Activated CD4-positive, alpha-beta T cell treated with anti-CD3 and anti-CD28 coated beads, Interleukin-10, Interleukin-2, amounts not matched to agents 100 ng/mL and 50 ng/mL, durations not matched to agents 16 hours and 8 hours (primary cell): ENCODE data around the gene HGD.
"Not testable (repeated sequence)": the region's sequence is repeated elsewhere in the genome, so short reads cannot be mapped to it uniquely, and the experiment has no call there.

ENCODE experiments used
- DNase-seq: peaks from one replicate; pipeline ENCODE4 v3.0.0-alpha.2; 2020

The HGD gene

GRCh38 chr3:120678331-120678947 is 3.6 kb downstream of the HGD start:
- DNase-seq: peak; percentile 3

DNA sequence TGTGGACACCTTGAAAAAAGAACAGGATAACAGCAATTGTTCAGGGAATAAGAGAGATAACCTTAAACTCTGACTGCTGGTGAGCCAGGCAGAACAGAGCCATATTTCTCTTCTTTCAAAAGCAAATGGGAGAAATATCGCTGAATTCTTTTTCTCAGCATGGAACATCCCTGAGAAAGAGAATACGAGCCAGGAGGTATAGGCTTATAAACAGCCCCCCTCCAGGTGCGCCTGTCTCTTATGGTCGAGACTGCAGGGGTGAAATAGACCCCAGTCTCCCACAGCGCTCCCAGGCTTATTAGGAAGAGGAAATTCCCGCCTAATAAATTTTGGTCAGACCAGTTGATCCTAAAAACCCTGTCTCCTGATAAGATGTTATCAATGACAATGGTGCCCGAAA is 4.8 kb downstream of the HGD start:
- not testable (repeated sequence) for DNase-seq

- DNase-seq: no peak
These were observed 8.9 kb downstream of the HGD start for GRCh38 chr3:120673116-120673515.

GRCh38 chr3:120670576-120670975 is 11.5 kb downstream of the HGD start:
- DNase-seq: no peak

DNA sequence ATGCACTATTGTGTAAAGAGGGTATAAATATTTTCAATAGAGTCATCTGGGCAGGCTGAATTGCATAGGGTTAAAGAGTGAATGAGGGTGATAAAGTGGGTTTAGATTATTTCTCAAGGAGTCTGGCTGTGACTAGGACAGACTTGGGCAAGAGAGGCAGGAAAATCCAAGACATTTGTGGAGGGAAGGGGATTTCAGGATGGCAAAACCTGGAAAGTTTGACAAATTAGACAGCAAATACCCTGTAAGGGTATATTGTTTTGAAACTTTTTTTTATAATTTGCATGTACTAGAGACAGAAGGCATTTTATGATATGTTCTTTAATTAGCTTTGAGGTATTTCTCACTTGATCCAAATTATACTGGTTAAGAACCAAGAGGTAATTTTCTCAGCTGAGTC is 17.1 kb downstream of the HGD start:
- no peak for DNase-seq

- DNase-seq: no peak
These were observed 20.1 kb downstream of the HGD start for GRCh38 chr3:120661945-120662344.

- DNase-seq: no peak
These were observed 20.7 kb downstream of the HGD start for GRCh38 chr3:120661106-120661905.

DNA sequence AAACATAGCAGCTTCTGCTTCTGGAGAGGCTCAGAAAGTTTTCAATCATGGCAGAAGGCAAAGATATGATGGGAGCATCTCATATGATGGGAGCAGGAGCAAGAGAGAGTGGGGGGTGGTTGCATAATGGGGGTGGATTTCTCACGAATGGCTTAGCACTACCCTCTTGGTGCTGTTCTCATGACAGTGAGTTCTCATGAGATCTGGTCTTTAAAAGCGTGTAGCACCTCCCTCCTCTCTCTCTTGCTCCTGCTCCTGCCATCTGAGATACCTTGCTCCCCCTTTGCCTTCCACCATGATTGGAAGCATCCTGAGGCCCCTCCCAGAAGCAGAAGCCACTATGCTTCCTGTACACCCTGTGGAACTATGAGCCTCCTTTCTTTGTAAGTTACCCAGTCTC is 22.2 kb downstream of the HGD start:
- DNase-seq: no peak

DNA sequence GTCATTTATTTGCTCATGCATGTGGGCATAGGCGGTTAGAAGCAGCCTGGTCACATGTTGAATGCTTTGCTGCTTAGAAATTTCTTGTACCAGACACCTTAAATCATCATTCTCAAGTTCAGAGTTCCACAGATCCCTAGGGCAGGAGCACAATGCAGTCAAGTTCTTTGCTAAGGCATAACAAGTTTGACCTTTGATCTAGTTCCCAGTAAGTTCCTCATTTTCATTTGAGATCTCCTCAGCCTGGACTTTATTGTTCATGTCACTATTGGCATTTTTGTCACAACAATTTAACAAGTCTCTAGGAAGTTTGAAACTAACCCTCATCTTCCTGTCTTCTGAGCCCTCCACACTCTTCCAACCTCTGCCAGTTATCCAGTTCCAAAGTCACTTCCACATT is 22.8 kb downstream of the HGD start:
- no peak for DNase-seq

- no peak for DNase-seq
These were observed 29.0 kb downstream of the HGD start for GRCh38 chr3:120652896-120653545.

GRCh38 chr3:120652281-120652680 is 29.8 kb downstream of the HGD start:
- no peak for DNase-seq

GRCh38 chr3:120650311-120650710 is 31.7 kb downstream of the HGD start:
- DNase-seq: no peak

DNA sequence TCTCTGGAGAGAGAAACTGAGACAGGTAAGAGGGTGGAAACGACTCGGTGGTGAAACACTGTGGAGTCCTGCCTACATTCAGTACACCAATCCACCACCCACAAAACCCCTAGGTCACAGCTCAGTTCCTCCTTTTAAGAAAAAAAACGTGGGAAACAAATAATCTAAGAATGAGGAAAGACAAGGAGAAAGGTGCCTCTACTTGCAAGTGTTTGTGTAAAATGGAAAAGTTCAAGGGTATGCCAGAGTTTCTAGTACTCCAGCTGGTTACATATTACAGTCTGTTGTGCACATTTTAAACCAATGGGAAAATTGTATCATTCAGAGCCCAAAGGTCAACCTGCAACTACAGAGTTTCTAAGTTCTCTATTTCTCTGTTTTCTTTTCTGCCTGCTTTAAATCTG is 32.2 kb downstream of the HGD start:
- DNase-seq: no peak

GRCh38 chr3:120648290-120648689 is 33.7 kb downstream of the HGD start:
- DNase-seq: no peak

GRCh38 chr3:120646771-120647432 is 35.1 kb downstream of the HGD start:
- no peak for DNase-seq

GRCh38 chr3:120645083-120645845 is 36.8 kb downstream of the HGD start:
- no peak for DNase-seq

- peak; percentile 9 for DNase-seq
These were observed 39.6 kb downstream of the HGD start for GRCh38 chr3:120642368-120642948.

GRCh38 chr3:120641696-120642246 is 40.3 kb downstream of the HGD start:
- DNase-seq: no peak

- DNase-seq: no peak
These were observed 41.8 kb downstream of the HGD start for GRCh38 chr3:120640231-120640630.

DNA sequence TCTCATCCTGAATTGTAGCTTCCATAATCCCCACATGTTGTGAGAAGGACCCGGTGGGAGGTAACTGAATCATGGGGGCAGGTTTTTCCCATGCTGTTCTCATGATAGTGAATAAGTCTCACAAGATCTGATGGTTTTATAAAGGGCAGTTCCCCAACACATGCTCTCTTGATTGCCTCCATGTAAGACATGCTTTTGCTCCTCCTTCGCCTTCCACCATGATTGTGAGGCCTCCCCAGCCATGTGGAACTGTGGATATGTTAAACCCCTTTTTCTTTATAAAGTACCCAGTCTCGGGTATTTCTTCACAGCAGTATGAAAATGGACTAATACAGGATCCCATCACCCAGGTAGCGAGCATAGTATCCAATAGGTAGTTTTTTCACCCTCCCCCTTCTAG is 43.2 kb downstream of the HGD start:
- not testable (repeated sequence) for DNase-seq

- DNase-seq: no peak
These were observed 44.0 kb downstream of the HGD start for GRCh38 chr3:120637851-120638559.
